Posterior vena cava (tissue), 2 donors: ENCODE data around the gene CDC42EP1. TPM values are rescaled to one million over a fixed set of nuclear protein-coding genes. Genes with fewer than 3 reads are reported as not detected.
"Not testable (repeated sequence)": the region's sequence is repeated elsewhere in the genome, so short reads cannot be mapped to it uniquely, and the experiment has no call there.

Experiments used
- DNase-seq: peaks from one replicate; pipeline ENCODE4 v3.0.0-alpha.2; 2020; ENCODE audit warnings: low spot score
- intact Hi-C, 2 donors: fragments of 100-400 bp; cut with DNase I; formaldehyde crosslinking; loops; one replicate each; pipeline versions ENCODE4 v1.14.1 to v1.14.2; 2022 to 2023
- total RNA-seq, 2 donors: library from RNA; stranded (reverse); fragmentation: NEBNext Ultra II Directional; extraction: Animal tissue kit (Norgen Biotek cat#: 25700); gene quantifications; one replicate each; pipeline ENCODE4 v1.2.1, GENCODE V29; 2021
- donor health status: DM: yes; HTN: yes; CAD: no.
- donor health status: DM: yes; HTN: yes; CAD: no.

Gene CDC42EP1
- total RNA-seq, 2 donors from 2014 or later: 56.2 to 59.3 TPM

- no peak for DNase-seq
- intact Hi-C loops: no loop called here
Measured at GRCh38 chr22:37569009-37569920, 9.0 kb downstream of the CDC42EP1 start.

GRCh38 chr22:37569921-37570660 lies 9.8 kb downstream of the CDC42EP1 start:
- DNase-seq: no peak
- intact Hi-C loops: loop anchor here in 1 of 2 donors (5.0 kb wide), 1 partner anchor 33 kb away; no protein-coding TSS in a partner anchor

GRCh38 chr22:37570661-37570976 lies 10.3 kb downstream of the CDC42EP1 start:
- no peak for DNase-seq
- intact Hi-C loops: loop anchor here in 1 of 2 donors (5.0 kb wide), 1 partner anchor 33 kb away; no protein-coding TSS in a partner anchor

- DNase-seq: no peak
- intact Hi-C loops: loop anchor here in 1 of 2 donors (5.0 kb wide), 1 partner anchor 34 kb away; no protein-coding TSS in a partner anchor
Measured at GRCh38 chr22:37571258-37571991, 11.1 kb downstream of the CDC42EP1 start.

GRCh38 chr22:37571992-37572373 lies 11.7 kb downstream of the CDC42EP1 start:
- no peak for DNase-seq
- intact Hi-C loops: loop anchor here in 1 of 2 donors (5.0 kb wide), 1 partner anchor 35 kb away; no protein-coding TSS in a partner anchor

GRCh38 chr22:37575490-37576003 lies 15.3 kb downstream of the CDC42EP1 start:
- no peak for DNase-seq
- intact Hi-C loops: loop anchor here in 1 of 2 donors (2.0 kb wide), 1 partner anchor 415 kb away; no protein-coding TSS in a partner anchor

- intact Hi-C loops: no loop called here
- no peak for DNase-seq
Measured at GRCh38 chr22:37578002-37578401, 17.7 kb downstream of the CDC42EP1 start.

GRCh38 chr22:37581504-37581903 lies 21.2 kb downstream of the CDC42EP1 start:
- no peak for DNase-seq
- intact Hi-C loops: no loop called here

- no peak for DNase-seq
- intact Hi-C loops: no loop called here
Measured at GRCh38 chr22:37582526-37582925, 22.2 kb downstream of the CDC42EP1 start.

GRCh38 chr22:37588546-37589215 lies 28.4 kb downstream of the CDC42EP1 start:
- intact Hi-C loops: loop anchor here in 1 of 2 donors (5.0 kb wide), 1 partner anchor 46 kb away; no protein-coding TSS in a partner anchor
- DNase-seq: no peak

- no peak for DNase-seq
- intact Hi-C loops: loop anchor here (5.0 to 10.0 kb wide), 2 partner anchors 45 to 47 kb away; no protein-coding TSS in a partner anchor
Measured at GRCh38 chr22:37589636-37590035, 29.4 kb downstream of the CDC42EP1 start.

- intact Hi-C loops: loop anchor here in 1 of 2 donors (10.0 kb wide), 1 partner anchor 46 kb away; no protein-coding TSS in a partner anchor
- not testable (repeated sequence) for DNase-seq
Measured at GRCh38 chr22:37591081-37591480, 30.8 kb downstream of the CDC42EP1 start.

GRCh38 chr22:37591823-37592404 lies 31.6 kb downstream of the CDC42EP1 start:
- intact Hi-C loops: loop anchor here in 1 of 2 donors (10.0 kb wide), 1 partner anchor 47 kb away; no protein-coding TSS in a partner anchor

GRCh38 chr22:37594237-37594636 lies 34.0 kb downstream of the CDC42EP1 start:
- intact Hi-C loops: loop anchor here in 1 of 2 donors (10.0 kb wide), 1 partner anchor 49 kb away; no protein-coding TSS in a partner anchor
- no peak for DNase-seq

More at GRCh38 chr22:37591823-37592404, 31.6 kb downstream of the CDC42EP1 start:
- DNase-seq: no peak

GRCh38 chr22:37599153-37599552 lies 38.9 kb downstream of the CDC42EP1 start:
- intact Hi-C loops: loop anchor here in 1 of 2 donors (10.0 kb wide), 1 partner anchor 54 kb away; no protein-coding TSS in a partner anchor
- DNase-seq: no peak

GRCh38 chr22:37601203-37601539 lies 40.9 kb downstream of the CDC42EP1 start:
- no peak for DNase-seq
- intact Hi-C loops: no loop called here

GRCh38 chr22:37601540-37602442 lies 41.5 kb downstream of the CDC42EP1 start:
- DNase-seq: no peak
- intact Hi-C loops: no loop called here
